LNCaP clone FGC (cell line): ENCODE measurements around the gene EMC1.
"Not testable (repeated sequence)": the region's sequence is repeated elsewhere in the genome, so short reads cannot be mapped to it uniquely, and the experiment has no call there.

ENCODE experiments used
- DNase-seq: peaks from one replicate; pipeline ENCODE4 v3.0.0-alpha.2; 2011; ENCODE audit warnings: low read depth
- H3K4me3 ChIP-seq: 2 replicates; pipeline ENCODE4 v1.5.1; 2011; ENCODE audit warnings: mild to moderate bottlenecking, low read depth, low read length, control low read depth
- CTCF ChIP-seq: IDR thresholded peaks from 2 replicates; pipeline ENCODE4 v1.5.1; 2012; ENCODE audit warnings: mild to moderate bottlenecking; ENCODE audit not compliant: control insufficient read depth, insufficient read depth; ENCODE audit errors: extremely low read depth

EMC1 gene

DNA sequence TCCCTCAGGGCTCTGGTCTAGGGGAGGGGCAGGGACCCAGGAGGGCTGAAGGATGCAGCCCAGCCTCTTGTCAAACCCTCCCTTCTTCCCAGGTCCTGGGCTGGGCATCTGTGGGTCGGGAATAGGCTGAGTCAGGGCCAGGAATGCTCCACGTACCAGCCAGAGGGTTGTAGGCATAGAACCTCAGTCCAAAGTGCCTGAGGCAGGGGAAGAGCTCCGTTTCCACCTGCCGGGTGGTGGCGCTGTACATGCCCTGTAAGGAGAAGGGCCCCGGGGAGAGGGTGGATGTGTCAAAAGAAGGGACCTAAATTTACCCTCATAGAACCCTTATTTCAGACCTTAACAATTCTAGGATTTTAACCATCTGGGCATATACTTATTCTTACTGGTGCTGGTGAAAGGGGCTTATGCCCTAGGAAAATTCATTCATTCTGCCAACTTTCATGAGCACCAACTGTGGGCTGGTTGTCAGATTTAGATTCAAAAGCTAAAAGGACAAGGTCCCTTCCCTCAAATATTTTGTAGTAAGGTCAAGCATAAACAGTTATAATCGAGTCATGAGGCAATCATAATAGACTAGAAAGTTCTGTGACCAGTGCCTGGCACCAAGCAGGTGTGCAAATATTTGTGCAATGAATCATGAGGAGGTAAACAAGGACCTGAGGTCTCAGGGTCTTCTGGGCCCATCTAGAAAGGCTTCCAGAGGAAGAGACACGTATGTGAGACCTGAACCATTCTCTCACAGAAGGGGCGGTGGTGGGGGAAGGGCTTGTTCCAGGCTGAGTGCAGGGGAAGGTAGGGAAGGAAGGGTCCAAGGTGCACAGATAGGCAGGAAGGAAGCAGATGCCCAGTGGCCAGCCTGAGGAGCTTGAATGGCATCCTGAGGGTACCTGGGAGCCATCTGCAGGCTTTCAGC, 18.4 kb upstream of the EMC1 start:
- not testable (repeated sequence) for H3K4me3 ChIP-seq, DNase-seq
- 0 out of 2 replicates have a peak, but pooled peaks have one; percentile 3 for TF ChIP-seq CTCF

- no peak overlapping the region for H3K4me3 ChIP-seq
- no peak for DNase-seq
- no peak for TF ChIP-seq CTCF
Observed at GRCh38 chr1:19268445-19268844, 17.1 kb upstream of the EMC1 start.

GRCh38 chr1:19262744-19263143, 11.4 kb upstream of the EMC1 start:
- DNase-seq = no peak
- TF ChIP-seq CTCF = no peak

DNA sequence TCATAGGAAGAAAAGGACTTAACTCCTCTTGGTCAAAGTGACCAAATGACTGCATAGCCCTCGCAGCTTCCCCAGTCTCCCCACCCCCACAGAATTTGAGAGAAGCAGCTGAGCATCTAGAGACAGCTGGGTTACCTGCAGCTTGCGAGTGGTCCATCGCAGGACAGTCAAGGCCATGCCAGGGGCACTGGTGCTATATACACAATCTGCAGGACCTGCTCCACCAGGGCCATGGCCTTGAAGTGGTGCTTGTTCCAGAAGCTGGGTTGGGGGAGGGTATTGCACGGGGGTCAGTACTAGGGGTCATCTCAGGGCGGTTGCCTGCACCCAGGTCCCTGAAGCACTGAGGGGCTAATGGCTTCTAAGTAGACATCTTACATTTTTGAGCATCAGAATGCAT, 10.7 kb upstream of the EMC1 start:
- H3K4me3 ChIP-seq = no peak overlapping the region
- TF ChIP-seq CTCF = no peak
- no peak for DNase-seq

More at GRCh38 chr1:19262744-19263143, 11.4 kb upstream of the EMC1 start:
- H3K4me3 ChIP-seq = no peak overlapping the region

DNA sequence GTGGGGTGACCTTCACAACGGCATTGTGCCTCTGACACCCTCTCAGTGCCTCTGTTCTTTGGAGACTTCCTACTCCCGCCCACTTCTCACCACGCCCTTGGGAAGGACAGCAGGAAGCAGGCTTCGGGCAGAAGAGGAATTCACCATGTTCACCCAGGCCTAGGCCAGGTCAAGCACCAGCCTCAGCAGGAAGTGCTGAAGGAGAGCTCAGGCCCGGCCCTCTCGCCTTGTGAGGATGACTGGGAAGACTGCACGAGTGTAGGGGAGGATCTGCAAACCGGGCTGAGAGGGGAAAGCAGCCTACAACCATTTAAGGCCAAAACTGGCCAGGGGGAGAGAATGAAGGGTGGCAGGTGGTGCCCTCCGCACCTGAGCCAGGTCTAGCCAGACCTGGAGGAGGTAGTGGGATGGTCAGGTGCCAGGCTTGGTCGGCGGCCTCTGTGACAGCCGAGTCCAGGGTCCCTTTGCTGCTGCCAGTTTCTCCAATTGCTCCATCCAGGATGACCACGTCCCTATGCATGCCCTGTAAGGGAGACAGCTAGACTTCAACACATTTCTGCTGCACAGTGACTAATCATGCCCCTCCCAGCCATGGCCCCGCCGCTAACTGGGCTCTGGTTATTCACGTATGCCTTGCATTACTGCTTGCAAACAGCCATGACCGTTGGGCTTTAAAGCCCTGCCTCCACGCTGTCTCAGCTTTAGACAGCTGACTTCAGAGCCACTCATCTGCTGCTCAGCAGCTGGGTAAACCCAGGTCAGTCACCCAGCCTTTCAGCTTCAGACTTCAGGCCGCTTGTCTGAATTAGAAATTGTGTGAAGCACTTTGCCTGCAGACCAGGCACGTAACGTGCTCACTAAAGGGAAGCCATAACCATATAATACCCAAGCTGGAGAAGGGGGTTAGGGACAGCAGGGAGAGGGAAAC, 9.2 kb upstream of the EMC1 start:
- TF ChIP-seq CTCF = no peak
- no peak overlapping the region for H3K4me3 ChIP-seq
- DNase-seq = no peak

DNA sequence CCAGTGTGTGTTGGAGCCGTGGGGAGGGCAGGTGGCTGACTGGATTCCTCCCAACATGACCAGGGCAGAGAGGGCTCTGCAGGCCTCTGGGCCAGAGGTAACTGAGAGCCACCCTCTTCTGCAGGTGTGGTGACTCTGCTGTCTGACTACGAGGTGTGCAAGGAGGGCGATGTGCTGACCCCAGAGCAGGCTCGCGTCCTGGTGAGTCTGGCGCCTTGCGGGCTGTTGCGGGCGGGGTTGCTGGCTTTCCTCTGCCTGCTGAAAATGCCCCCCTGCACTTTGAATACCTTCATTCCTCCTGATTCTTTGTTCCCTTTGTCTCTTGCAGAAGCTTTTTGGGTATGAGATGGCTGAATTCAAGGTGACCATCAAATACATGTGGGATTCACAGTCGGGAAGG, 7.0 kb upstream of the EMC1 start:
- H3K4me3 ChIP-seq = no peak overlapping the region
- TF ChIP-seq CTCF = no peak
- DNase-seq = no peak
